ENCODE data around the gene SETD4. TPM values are rescaled to one million over a fixed set of nuclear protein-coding genes. Genes with fewer than 3 reads are reported as not detected.

SETD4 gene
- total and polyA plus RNA-seq, 2 of the 8 experiments (the other 6 are each of a cell fraction or from before 2014, with no cell fraction given): 20.1 to 46.6 TPM

GRCh38 chr21:36052860-36053714 is 7.2 kb downstream of the SETD4 start:
- POLR2A ChIA-PET (ENCODE audit: partially characterized antibody): interaction anchor here (0.6 to 1.2 kb wide), 5 partner anchors 8 to 55 kb away, joined by 3 to 5 read pairs (median 3); no protein-coding TSS in a partner anchor
- Histone ChIP-seq H2BK5ac (ENCODE audit: low read depth, low read length) (peak overlapping the region; percentile 69), H3K9me3 (ENCODE audit: insufficient read depth in 2 of 2, low read depth in 1 of 2, low read length in 1 of 2) (no peaks in the 10 kb centered on the region), H3K23ac (ENCODE audit: insufficient read length) (no peak overlapping the region), H4K91ac (replicated peaks; ENCODE audit: insufficient read length, low read length) (no peak overlapping the region), H4K8ac (ENCODE audit: extremely low read depth, insufficient read depth, low read length) (no peak overlapping the region), H3K23me2 (ENCODE audit: low read depth, low read length) (no peaks in the 10 kb centered on the region), H2AFZ (ENCODE audit: low read length) (no peak overlapping the region), H3K27ac (ENCODE audit: low read depth, low read length) (no peak overlapping the region; the same call in 1 of the 2 replicates), H3K4ac (replicated peaks; ENCODE audit: insufficient read length, low read depth, low read length) (no peak overlapping the region), H3K14ac (ENCODE audit: insufficient read length) (no peak overlapping the region), H2BK20ac (ENCODE audit: low read length) (no peak overlapping the region), H4K20me1 (replicated peaks in 1 of 2; ENCODE audit: control insufficient read depth in 1 of 2, insufficient read depth in 2 of 2, low read length in 2 of 2) (peaks cover 2 to 3% of the 10 kb centered on the region in 2 experiments), H3K79me2 (ENCODE audit: control insufficient read depth in 1 of 2, insufficient read depth in 2 of 2, low read length in 2 of 2) (peaks cover 0 to 18% of the 10 kb centered on the region in 2 experiments; a peak in 2 of 4 replicates), H3K4me2 (ENCODE audit: insufficient read depth in 1 of 2, low read depth in 2 of 2, low read length in 2 of 2) (no peak overlapping the region), H3K4me3 (ENCODE audit: extremely low read depth in 1 of 4, insufficient read depth in 2 of 4, low read depth in 3 of 4, low read length in 4 of 4) (no peak overlapping the region), H3K4me1 (replicated peaks in 1 of 4; ENCODE audit: control insufficient read depth in 3 of 4, insufficient read depth in 4 of 4, low read length in 3 of 4) (no peaks in the 10 kb centered on the region), H3K18ac (ENCODE audit: extremely low read depth, low read length) (no peak overlapping the region), H2BK12ac (ENCODE audit: low read depth, low read length) (no peak overlapping the region), H3K79me1 (ENCODE audit: low read depth, low read length) (no peaks in the 10 kb centered on the region), H2BK15ac (ENCODE audit: low read length) (no peak overlapping the region), H4K5ac (ENCODE audit: insufficient read length, low read depth, low read length) (no peak overlapping the region), H3K9ac (replicated peaks in 1 of 4; ENCODE audit: extremely low read depth in 1 of 4, low read depth in 3 of 4, low read length in 3 of 4) (no peak overlapping the region), H2AK5ac (ENCODE audit: low read depth, low read length) (no peak overlapping the region), H3K36me3 (ENCODE audit: control insufficient read depth in 2 of 4, insufficient read depth in 4 of 4, low read length in 3 of 4) (peaks cover 23 to 75% (median 67%) of the 10 kb centered on the region in 4 experiments), H3K27me3 (replicated peaks in 1 of 4; ENCODE audit: control insufficient read depth in 3 of 4, extremely low read depth in 1 of 4, insufficient read depth in 3 of 4, low read length in 3 of 4) (no peaks in the 10 kb centered on the region), H2BK120ac (replicated peaks; ENCODE audit: low read depth, low read length) (no peak overlapping the region), H3K56ac (replicated peaks; ENCODE audit: insufficient read length, low read depth, low read length) (no peak overlapping the region)
- DNase-seq (ENCODE audit: low read depth in 1 of 2, low spot score in 2 of 2) (no peak), FAIRE-seq (no peak)
- WGBS, 2 experiments (ENCODE audit: extremely low coverage in 1 of 2, insufficient coverage in 1 of 2, insufficient read length in 1 of 2, insufficient replicate concordance in 2 of 2, low coverage in 1 of 2, low lambda C conversion rate in 2 of 2, missing lambda C conversion rate in 1 of 2): 91% methylated on average over 10 of the region's 10 CpGs; no CpG with 5 or more reads in 1 of the 2 experiments
- CTCF ChIA-PET (ENCODE audit: partially characterized antibody): interaction anchor here (0.6 to 3.4 kb wide), 6 partner anchors 9 to 296 kb away, joined by 3 to 19 read pairs (median 4); no protein-coding TSS in a partner anchor
- TF ChIP-seq ATF3 (IDR thresholded peaks at IDR 0.05; ENCODE audit: insufficient read depth, low read depth, low read length): no peak
- no peak for TF ChIP-seq POU5F1 (IDR thresholded peaks at IDR 0.05; ENCODE audit: low read depth, low read length)
- no peak for TF ChIP-seq NRF1 (IDR thresholded peaks at IDR 0.05; ENCODE audit: low read depth, low read length)
- TF ChIP-seq MAX (IDR thresholded peaks at IDR 0.05): no peak
- TF ChIP-seq EZH2 (IDR thresholded peaks at IDR 0.05; ENCODE audit: low read depth, low read length, severe bottlenecking): no peak
- no peak for TF ChIP-seq RFX5 (IDR thresholded peaks at IDR 0.05; ENCODE audit: borderline replicate concordance, low read depth, low read length)
- TF ChIP-seq RXRA (IDR thresholded peaks at IDR 0.05; ENCODE audit: insufficient read depth, low read depth, low read length): no peak
- no peak for TF ChIP-seq NANOG (IDR thresholded peaks at IDR 0.05; ENCODE audit: insufficient read depth, low read depth, low read length, poor library complexity, severe bottlenecking)
- no peak for TF ChIP-seq KDM5A (IDR thresholded peaks at IDR 0.05; ENCODE audit: low read length)
- TF ChIP-seq FOSL1 (IDR thresholded peaks at IDR 0.05; ENCODE audit: insufficient read depth, low read depth, low read length): no peak
